Measurements from ENCODE around the gene GPRC5B.

Gene GPRC5B

GRCh38 chr16:19871721-19872120 is 12.9 kb downstream of the GPRC5B start:
- DNase-seq (ENCODE audit: low read depth), result no peak

GRCh38 chr16:19868421-19868820 is 16.2 kb downstream of the GPRC5B start:
- DNase-seq (ENCODE audit: low read depth), result no peak

GRCh38 chr16:19864566-19864965 is 20.1 kb downstream of the GPRC5B start:
- no peak for DNase-seq (ENCODE audit: low read depth)

DNA sequence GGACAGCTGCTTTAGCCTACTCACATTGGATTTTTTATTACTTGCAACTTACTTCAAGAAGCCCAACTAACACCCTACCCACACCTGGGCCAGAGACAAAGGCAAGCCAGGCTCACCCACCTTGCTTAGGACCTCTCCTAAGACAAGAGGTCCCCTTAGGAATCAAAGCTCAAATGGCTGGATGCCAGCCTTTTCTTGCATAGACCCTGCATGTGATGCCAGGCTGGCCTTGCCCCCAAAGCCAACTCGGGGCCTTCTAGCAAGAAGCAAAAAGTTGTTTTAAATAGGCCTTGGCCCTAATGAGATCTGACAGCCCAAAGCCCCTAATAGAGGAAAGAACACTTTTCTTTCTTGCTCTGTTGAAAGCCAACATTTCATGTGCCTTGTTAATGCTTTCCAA is 20.7 kb downstream of the GPRC5B start:
- no peak for DNase-seq (ENCODE audit: low read depth)

- DNase-seq (ENCODE audit: low read depth), result no peak
Measured at GRCh38 chr16:19861811-19862327, 22.8 kb downstream of the GPRC5B start.

DNA sequence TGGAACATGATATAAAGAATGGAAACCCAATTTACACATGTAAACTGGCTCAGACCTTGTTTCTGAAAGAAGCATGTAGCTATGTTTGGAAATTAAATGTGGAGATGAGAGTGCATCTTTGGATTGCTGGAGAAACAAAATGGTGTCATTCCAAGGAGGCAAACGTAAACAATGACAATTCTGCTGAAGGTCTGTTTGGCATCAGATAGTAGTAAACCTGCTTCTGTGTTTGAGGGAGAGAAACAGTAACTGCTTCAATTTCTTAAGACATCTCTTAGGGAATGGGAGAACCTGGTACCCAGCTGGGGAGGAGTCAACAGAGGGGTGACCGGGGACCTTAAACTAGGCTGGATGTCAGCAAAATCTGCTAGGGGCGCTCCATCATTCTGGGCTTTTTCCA is 23.5 kb downstream of the GPRC5B start:
- no peak for DNase-seq (ENCODE audit: low read depth)

- no peak for DNase-seq (ENCODE audit: low read depth)
Measured at GRCh38 chr16:19860166-19861041, 24.2 kb downstream of the GPRC5B start.

DNA sequence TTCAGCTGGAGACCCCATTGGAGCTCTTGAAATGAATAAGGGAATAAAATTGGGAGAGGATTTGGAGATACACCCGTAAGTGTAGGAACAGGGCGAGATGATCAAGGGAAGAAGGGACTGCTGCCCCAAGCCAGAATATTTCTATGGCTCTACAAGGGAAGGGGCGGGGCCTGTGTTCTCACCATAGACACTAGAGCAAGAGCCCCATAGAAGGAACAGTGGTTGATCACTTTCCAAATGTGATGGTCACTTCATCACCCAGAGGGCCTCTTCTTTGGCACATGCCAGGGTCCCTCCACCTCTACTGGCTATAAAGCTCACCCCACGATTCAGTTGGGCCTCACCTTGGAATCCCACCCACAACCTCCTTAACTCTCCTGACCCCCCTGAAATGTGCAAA is 25.0 kb downstream of the GPRC5B start:
- no peak for DNase-seq (ENCODE audit: low read depth)

GRCh38 chr16:19859166-19859565 is 25.5 kb downstream of the GPRC5B start:
- no peak for DNase-seq (ENCODE audit: low read depth)

DNA sequence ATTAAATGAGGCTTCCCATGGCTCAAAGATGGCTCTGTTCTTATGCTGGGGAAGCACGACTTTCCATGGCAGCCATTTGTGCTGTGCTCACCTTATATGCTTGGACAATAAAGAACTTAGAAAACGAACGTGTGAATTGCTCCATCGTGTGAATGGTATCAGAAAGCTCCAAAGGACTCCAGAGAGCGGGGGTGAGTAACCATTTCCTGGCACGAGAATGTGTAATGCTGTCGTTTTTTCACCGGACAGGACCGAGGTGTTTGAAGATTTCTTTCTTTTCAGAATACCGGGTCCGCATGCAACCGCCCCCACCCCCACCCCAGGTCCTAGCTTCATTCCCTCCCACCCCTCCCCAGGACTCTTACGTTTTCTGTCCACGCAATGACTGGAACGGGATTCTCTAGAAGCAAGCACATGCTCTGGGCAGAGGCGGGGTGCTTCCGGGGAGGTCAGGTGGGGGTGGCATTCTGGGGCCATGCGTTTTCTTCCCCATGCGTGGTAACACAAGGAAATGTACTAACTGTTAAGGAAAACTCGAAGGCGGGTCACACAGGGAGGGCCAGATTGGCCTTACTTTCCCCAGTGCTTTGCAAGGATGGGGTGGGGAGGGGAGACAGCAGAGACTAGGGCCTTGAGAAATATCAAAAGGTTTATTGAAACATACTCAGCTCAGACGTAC is 26.2 kb downstream of the GPRC5B start:
- no peak for DNase-seq (ENCODE audit: low read depth)

- DNase-seq (ENCODE audit: low read depth), result no peak
Measured at GRCh38 chr16:19857593-19858339, 26.9 kb downstream of the GPRC5B start.

DNA sequence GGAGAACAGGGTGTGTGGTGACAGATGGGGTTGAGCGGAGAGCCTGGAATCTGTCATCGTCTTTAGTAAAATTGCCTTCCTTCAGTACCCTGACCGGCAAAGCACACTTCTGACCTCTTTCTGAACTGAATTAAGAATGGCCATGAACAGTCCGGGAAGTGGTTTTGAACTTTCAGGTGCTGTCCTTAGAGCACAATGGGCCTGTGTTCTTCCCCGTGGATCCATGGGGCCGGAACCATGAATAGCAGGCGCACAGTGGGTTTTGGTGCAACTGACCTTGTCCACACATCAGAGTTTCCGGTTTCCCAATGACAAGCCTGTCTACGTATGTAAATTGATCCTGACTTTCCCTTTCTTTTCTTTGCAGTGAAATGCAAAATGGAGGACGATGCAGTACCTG is 28.5 kb downstream of the GPRC5B start:
- no peak for DNase-seq (ENCODE audit: low read depth)

GRCh38 chr16:19854543-19854876 is 30.1 kb downstream of the GPRC5B start:
- no peak for DNase-seq (ENCODE audit: low read depth)

- no peak for DNase-seq (ENCODE audit: low read depth)
Measured at GRCh38 chr16:19853742-19854542, 30.7 kb downstream of the GPRC5B start.

DNA sequence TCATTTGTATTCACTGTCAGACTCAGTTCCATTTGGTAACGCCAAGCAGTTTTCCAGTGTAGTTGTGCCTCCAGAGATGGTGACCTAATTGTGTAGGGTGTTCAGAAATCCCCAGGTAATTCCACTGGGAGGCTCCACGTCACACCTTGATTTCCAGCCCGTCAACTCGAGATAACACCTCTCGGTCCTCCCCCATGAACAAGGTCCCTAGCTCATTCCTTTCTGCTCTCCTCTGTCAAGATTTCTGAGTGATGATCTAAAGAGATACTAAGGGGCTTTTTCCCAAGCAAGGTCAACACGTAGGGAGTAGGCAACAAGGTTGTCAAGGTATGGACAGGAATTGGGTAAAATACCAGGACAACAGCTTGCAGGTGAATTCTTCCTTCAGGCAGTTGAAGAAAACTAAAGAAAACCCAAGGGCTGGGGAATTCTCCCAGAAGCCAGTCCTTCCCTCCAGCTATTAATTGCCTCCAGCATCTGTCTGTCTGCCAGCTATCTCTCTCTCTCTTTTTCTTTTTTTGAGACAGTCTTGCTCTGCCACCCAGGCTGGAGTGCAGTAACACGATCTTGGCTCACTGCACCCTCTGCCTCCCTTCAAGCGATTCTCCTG is 31.4 kb downstream of the GPRC5B start:
- no peak for DNase-seq (ENCODE audit: low read depth)

- DNase-seq (ENCODE audit: low read depth), result no peak
Measured at GRCh38 chr16:19851476-19851875, 33.2 kb downstream of the GPRC5B start.

GRCh38 chr16:19850131-19850817 is 34.4 kb downstream of the GPRC5B start:
- DNase-seq (ENCODE audit: low read depth), result no peak

- no peak for DNase-seq (ENCODE audit: low read depth)
Measured at GRCh38 chr16:19848756-19849155, 35.9 kb downstream of the GPRC5B start.

DNA sequence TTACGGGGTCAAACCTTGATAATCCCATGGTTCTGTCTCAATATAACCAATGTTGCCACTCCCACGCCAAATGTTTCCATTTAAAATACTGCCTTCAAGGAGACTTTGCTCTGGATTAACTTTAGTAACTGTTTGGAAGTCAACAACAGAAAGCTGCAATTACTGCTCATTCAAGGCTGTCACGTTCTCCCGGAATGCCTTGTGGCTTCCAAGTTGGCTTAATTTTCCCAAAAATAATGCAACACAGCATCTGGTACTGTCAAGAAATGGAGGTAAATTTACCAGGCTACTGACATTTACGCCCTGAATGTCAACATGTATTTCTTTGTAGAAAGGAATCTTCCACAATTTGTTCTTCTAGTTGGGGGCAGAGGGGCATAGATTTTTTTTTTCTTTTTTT is 38.2 kb downstream of the GPRC5B start:
- no peak for DNase-seq (ENCODE audit: low read depth)

- no peak for DNase-seq (ENCODE audit: low read depth)
Measured at GRCh38 chr16:19844945-19845641, 39.6 kb downstream of the GPRC5B start.
